Esophagus squamous epithelium (tissue), 5 donors: ENCODE results near the gene PLAGL2. TPM values are rescaled to one million over a fixed set of nuclear protein-coding genes. Genes with fewer than 3 reads are reported as not detected.

ENCODE experiments used
- DNase-seq: peaks from one replicate; lab custom pipeline; 2025; lab: John Stamatoyannopoulos, UW
- H3K27ac ChIP-seq, 4 donors: fragments of 200-600 bp; sonication (generic); one replicate each; pipeline ENCODE4 v1.5.1; 2016 to 2019; ENCODE audit warnings: mild to moderate bottlenecking in 1 of 4
- H3K27me3 ChIP-seq, 4 donors: fragments of 200-600 bp; sonication (generic); 1 replicate in 3 of 4; 2 replicates in 1 of 4; pipeline versions ENCODE4 v1.5.1 to v1.6.0; 2017 to 2021; ENCODE audit warnings: antibody characterized with exemption in 1 of 4
- H3K36me3 ChIP-seq, 3 donors: fragments of 200-600 bp; sonication (generic); one replicate each; pipeline ENCODE4 v1.5.1; 2016 to 2019
- H3K4me1 ChIP-seq, 3 donors: fragments of 200-600 bp; sonication (generic); one replicate each; pipeline ENCODE4 v1.5.1; 2017 to 2019
- H3K4me3 ChIP-seq, 4 donors: fragments of 200-600 bp; sonication (generic); 1 replicate in 3 of 4; 2 replicates in 1 of 4; pipeline ENCODE4 v1.5.1; 2016 to 2019; ENCODE audit warnings: mild to moderate bottlenecking in 2 of 4, moderate library complexity in 1 of 4
- H3K9me3 ChIP-seq, 3 donors: fragments of 200-600 bp; sonication (generic); one replicate each; pipeline ENCODE4 v1.5.1; 2016 to 2019
- CTCF ChIP-seq, 6 experiments: fragments of 450-650 bp in 4 of 6; fragments of 200-600 bp in 2 of 6; sonication (generic) in 2 of 6; IDR thresholded peaks; one replicate each; pipeline ENCODE4 v1.5.1; 2016 to 2019; ENCODE audit warnings: antibody characterized with exemption in 6 of 6, mild to moderate bottlenecking in 4 of 6, moderate library complexity in 4 of 6
- POLR2A ChIP-seq, 4 donors: fragments of 450-650 bp; IDR thresholded peaks; one replicate each; pipeline ENCODE4 v1.6.1; 2017; ENCODE audit warnings: antibody characterized with exemption in 4 of 4, mild to moderate bottlenecking in 4 of 4, moderate library complexity in 3 of 4
- WGBS, 2 donors: methylation state at CpG; one replicate each; pipeline ENCODE4 v1.1.5; 2018; 5-methylcytosine and 5-hydroxymethylcytosine counted together
- intact Hi-C: fragments of 100-400 bp; cut with DNase I; formaldehyde crosslinking; loops from one replicate; pipeline ENCODE4 v1.15.0; 2022
- total RNA-seq, 4 donors: library from RNA; depleted of rRNA; stranded (reverse); fragments of >200 nt; gene quantifications; one replicate each; pipeline ENCODE4 v1.1.0, GENCODE V29; 2016
- donor health status: DM: yes; HTN: yes; CAD: no.

The PLAGL2 gene
- 10 to 100 TPM in 2 of 4 donors, 1 to 10 TPM in 2; 6.2 to 14.0 (median 11.2) TPM for total RNA-seq

DNA sequence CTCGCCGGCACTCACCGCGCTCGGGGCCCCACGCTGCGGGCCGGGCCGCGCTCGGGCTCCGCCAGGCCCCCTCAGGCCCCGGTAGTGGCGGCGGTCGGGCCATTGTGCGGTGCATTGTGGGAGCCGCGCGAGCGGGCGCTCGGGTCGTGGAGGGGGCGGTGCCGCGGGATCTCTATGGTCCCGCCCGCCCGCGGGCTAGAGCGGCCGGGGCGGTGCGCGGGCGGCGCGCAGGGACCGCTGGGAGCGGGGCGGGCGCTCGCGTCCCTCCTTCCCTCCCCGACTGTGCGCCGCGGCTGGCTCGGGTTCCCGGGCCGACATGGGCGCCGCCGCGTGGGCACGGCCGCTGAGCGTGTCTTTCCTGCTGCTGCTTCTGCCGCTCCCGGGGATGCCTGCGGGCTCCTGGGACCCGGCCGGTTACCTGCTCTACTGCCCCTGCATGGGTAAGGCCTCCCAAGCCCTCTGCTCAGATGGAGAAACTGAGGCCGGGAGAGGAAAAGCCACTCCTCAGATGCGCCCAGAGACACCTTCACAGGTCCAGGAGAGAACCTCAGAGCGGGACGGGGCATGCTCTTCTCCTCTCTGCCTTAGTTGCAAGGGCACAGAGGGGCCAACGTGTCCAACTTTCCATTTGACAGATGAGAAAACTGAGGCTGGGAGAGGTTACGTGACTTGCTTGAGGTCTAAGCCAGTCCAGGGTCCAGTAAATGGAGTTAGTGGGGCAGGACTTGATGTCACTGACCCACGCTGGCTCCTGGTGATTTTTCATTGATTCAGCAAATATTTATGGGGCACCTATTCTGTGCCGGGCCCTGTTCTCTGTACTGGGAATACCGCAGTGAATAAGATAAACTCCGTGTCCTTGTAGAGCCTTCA, at the start of gene PLAGL2, which contains the start of gene POFUT1:
TSS of gene PLAGL2 (minus strand) at position 118 of the 873 bp plus-strand sequence. CDS start 5,565 bp downstream, outside the sequence.
TSS of gene POFUT1 (plus strand) at position 255 of the 873 bp plus-strand sequence. CDS start at position 317, 62 bp downstream.
- peaks cover 29 to 71% (median 49%) of the 10 kb centered on the region in 3 donors for H3K4me1 ChIP-seq
- peak within 1 kb of the TSS; percentile 93 to 98 (median 98) for H3K27ac ChIP-seq
- intact Hi-C loops, result loop anchor here (10.0 kb wide), 1 partner anchor 93 kb away; no protein-coding TSS in a partner anchor
- peaks cover 0 to 33% (median 0%) of the 10 kb centered on the region in 3 donors for H3K36me3 ChIP-seq
- peak; percentile 23 for DNase-seq
- H3K4me3 ChIP-seq, result peak within 1 kb of the TSS; percentile 89 to 100 (median 92)
- H3K27me3 ChIP-seq, result no peaks in the 10 kb centered on the region
- no peaks in the 10 kb centered on the region for H3K9me3 ChIP-seq
- WGBS, 2 donors, result 0 to 8% methylated on average over 5 to 6 of the region's 74 CpGs
- TF ChIP-seq CTCF (IDR thresholded peaks at IDR 0.05), result peak in 5 of 6 experiments; percentile 9 to 30 (median 23)
- peak in 3 of 4 donors; percentile 32 to 78 (median 62) for TF ChIP-seq POLR2A (IDR thresholded peaks at IDR 0.05)

DNA sequence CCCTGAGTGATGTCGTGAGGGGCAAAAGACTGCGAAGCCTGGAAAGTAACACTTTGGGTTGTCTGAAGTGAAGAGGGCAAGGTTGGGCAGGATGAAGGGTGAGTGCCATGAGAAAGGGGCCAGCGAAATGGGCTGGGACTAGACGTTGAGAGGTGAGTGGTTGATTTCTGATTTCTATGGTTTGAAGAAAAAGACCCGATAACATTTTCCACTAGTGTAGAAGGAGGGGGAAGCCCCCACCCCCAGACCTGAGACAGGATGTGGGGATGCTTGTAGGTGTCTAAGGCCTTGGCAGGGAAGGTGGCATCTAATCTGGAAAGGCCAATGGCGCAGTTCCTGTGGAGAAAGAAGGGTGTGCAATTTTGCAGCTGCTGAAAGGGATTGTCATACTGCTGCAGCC, 44.6 kb upstream of the PLAGL2 start:
- intact Hi-C loops, result no loop called here
- 68 to 91% methylated on average over 4 to 6 of the region's 6 CpGs for WGBS, 2 donors
- Histone ChIP-seq H3K9me3 (no peaks in the 10 kb centered on the region), H3K4me3 (no peak overlapping the region), H3K4me1 (peaks cover 0 to 18% (median 0%) of the 10 kb centered on the region in 3 donors), H3K27me3 (peaks cover 0 to 5% (median 0%) of the 10 kb centered on the region in 4 donors), H3K27ac (no peak overlapping the region), H3K36me3 (no peaks in the 10 kb centered on the region)
- TF ChIP-seq CTCF (IDR thresholded peaks at IDR 0.05), result no peak
- TF ChIP-seq POLR2A (IDR thresholded peaks at IDR 0.05), result no peak
- DNase-seq, result no peak

- no peak for DNase-seq
- no peaks in the 10 kb centered on the region for H3K9me3 ChIP-seq
- peaks cover 0 to 13% (median 0%) of the 10 kb centered on the region in 3 donors for H3K4me1 ChIP-seq
- H3K27me3 ChIP-seq, result peaks cover 0 to 5% (median 0%) of the 10 kb centered on the region in 4 donors
- WGBS, 2 donors, result 40 to 75% methylated on average over 2 to 3 of the region's 3 CpGs
- intact Hi-C loops, result no loop called here
- H3K36me3 ChIP-seq, result no peaks in the 10 kb centered on the region
- no peak overlapping the region for H3K27ac ChIP-seq
- H3K4me3 ChIP-seq, result no peak overlapping the region
- TF ChIP-seq POLR2A (IDR thresholded peaks at IDR 0.05) (no peak), CTCF (IDR thresholded peaks at IDR 0.05) (no peak)
Observed at GRCh38 chr20:32251470-32251869, 43.9 kb upstream of the PLAGL2 start.

- DNase-seq, result no peak
- peaks cover 0 to 5% (median 0%) of the 10 kb centered on the region in 4 donors for H3K27me3 ChIP-seq
- H3K36me3 ChIP-seq, result no peaks in the 10 kb centered on the region
- H3K4me3 ChIP-seq, result no peak overlapping the region
- no peaks in the 10 kb centered on the region for H3K9me3 ChIP-seq
- no peaks in the 10 kb centered on the region for H3K4me1 ChIP-seq
- intact Hi-C loops, result no loop called here
- TF ChIP-seq POLR2A (IDR thresholded peaks at IDR 0.05) (no peak), CTCF (IDR thresholded peaks at IDR 0.05) (no peak)
- 70 to 80% methylated on average over 9 of the region's 9 CpGs for WGBS, 2 donors
- no peak overlapping the region for H3K27ac ChIP-seq
Observed at GRCh38 chr20:32249030-32249738, 41.6 kb upstream of the PLAGL2 start.
